OCI-LY1 (cell line): ENCODE results near the gene SH3RF3.

Experiments
- H2AFZ ChIP-seq: fragments of 200-600 bp; sonication (generic), shearing (Covaris generic); 2 replicates; pipeline ENCODE4 v1.6.0; 2014; ENCODE audit warnings: antibody characterized with exemption, mild to moderate bottlenecking, low read length
- H3F3A ChIP-seq: fragments of 200-600 bp; sonication (generic), shearing (Covaris generic); 2 replicates; pipeline ENCODE4 v1.6.0; 2014; ENCODE audit warnings: mild to moderate bottlenecking, antibody characterized with exemption, low read length, moderate library complexity; ENCODE audit not compliant: insufficient read depth
- H3K27ac ChIP-seq: fragments of 200-600 bp; sonication (generic); 2 replicates; pipeline ENCODE4 v1.5.1; 2014; ENCODE audit warnings: low read length, mixed run types, mild to moderate bottlenecking, low read depth; ENCODE audit not compliant: poor library complexity, severe bottlenecking
- H3K27me3 ChIP-seq: fragments of 200-600 bp; sonication (generic); 2 replicates; pipeline ENCODE4 v1.6.0; 2014; ENCODE audit warnings: antibody characterized with exemption, mild to moderate bottlenecking, low read length, moderate library complexity; ENCODE audit not compliant: insufficient read depth
- H3K36me3 ChIP-seq: fragments of 200-600 bp; sonication (generic); 2 replicates; pipeline ENCODE4 v1.6.1; 2014; ENCODE audit warnings: mild to moderate bottlenecking, antibody characterized with exemption, low read length, moderate library complexity, mixed read lengths; ENCODE audit not compliant: insufficient read depth
- H3K4me1 ChIP-seq: fragments of 200-600 bp; sonication (generic); 2 replicates; pipeline ENCODE4 v1.5.1; 2014; ENCODE audit warnings: mild to moderate bottlenecking, low read length, moderate library complexity; ENCODE audit not compliant: insufficient read depth, severe bottlenecking
- H3K4me2 ChIP-seq: fragments of 200-600 bp; sonication (generic), shearing (Covaris generic); 2 replicates; pipeline ENCODE4 v1.6.1; 2014; ENCODE audit warnings: low read length
- H3K4me3 ChIP-seq: fragments of 200-600 bp; sonication (generic); 2 replicates; pipeline ENCODE4 v1.5.1; 2014; ENCODE audit warnings: low read length, low read depth, mild to moderate bottlenecking, mixed read lengths; ENCODE audit not compliant: poor library complexity, severe bottlenecking
- H3K79me2 ChIP-seq: fragments of 200-600 bp; shearing (Covaris generic); 2 replicates; pipeline ENCODE4 v1.6.1; 2016; ENCODE audit warnings: mixed run types, low read length, mixed read lengths; ENCODE audit not compliant: insufficient read depth
- H3K9ac ChIP-seq: fragments of 200-600 bp; sonication (generic), shearing (Covaris generic); 2 replicates; pipeline ENCODE4 v1.6.1; 2014; ENCODE audit warnings: mild to moderate bottlenecking, low read length, mixed read lengths
- H3K9me2 ChIP-seq: fragments of 200-600 bp; sonication (generic), shearing (Covaris generic); 2 replicates; pipeline ENCODE4 v1.6.1; 2014; ENCODE audit warnings: low read depth, mild to moderate bottlenecking, low read length, mixed read lengths
- H3K9me3 ChIP-seq: fragments of 200-600 bp; shearing (Covaris generic); 2 replicates; pipeline ENCODE4 v1.6.1; 2014; ENCODE audit warnings: low read length, mixed read lengths
- H4K20me1 ChIP-seq: fragments of 200-600 bp; sonication (generic), shearing (Covaris generic); 2 replicates; pipeline ENCODE4 v1.6.0; 2016; ENCODE audit warnings: mild to moderate bottlenecking, low read length; ENCODE audit not compliant: insufficient read depth
- EZH2 ChIP-seq: fragments of 200-600 bp; sonication (generic), shearing (Covaris generic); IDR thresholded peaks from 2 replicates; pipeline ENCODE4 v1.8.0; 2017; ENCODE audit warnings: borderline replicate concordance, mixed run types, mild to moderate bottlenecking, antibody characterized with exemption, low read length, moderate library complexity, mixed read lengths
- TF ChIP-seq, protein P1 (sequence below): fragments of 200-600 bp; sonication (generic), shearing (Covaris generic); IDR thresholded peaks from 2 replicates; pipeline ENCODE4 v1.5.1; 2017; ENCODE audit warnings: mild to moderate bottlenecking, antibody characterized with exemption, low read length, moderate library complexity, mixed read lengths

Gene SH3RF3

DNA sequence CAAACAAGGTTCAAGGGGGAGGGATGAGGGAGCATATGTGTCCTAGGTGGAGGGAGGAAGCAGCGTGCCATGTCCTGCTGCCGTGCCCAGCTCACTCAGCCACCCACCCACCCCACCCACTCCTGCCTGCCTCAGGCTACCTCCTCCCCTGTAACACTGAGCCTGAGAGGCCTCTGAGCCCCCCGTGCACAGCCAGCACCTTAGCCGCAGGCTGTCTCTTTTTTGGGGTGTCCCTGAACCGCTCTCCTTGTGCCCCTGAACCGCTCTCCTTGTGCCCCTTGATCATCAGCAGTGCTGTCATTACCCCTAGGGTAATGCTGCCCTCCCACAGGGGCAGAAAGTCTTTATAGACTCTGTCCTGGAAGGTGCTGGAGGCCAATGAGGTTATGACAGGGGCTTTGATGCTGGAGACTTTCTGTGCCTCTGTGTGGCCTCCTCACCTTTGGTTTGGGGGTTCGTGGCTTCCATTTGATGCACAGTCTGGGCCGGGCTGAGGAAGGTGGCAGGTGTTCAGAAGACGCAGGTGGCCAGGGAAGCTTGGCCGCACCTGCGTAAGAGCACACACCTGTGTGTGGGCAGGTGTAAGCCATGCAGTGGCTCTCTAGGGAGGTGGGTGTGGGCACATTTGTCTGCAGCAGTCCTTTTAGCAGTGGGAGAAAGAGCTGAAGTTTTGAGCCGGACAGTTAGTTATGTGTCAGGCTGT, 344.8 kb downstream of the SH3RF3 start:
- no peak overlapping the region for H3K4me2 ChIP-seq
- H3K27me3 ChIP-seq, result no peaks in the 10 kb centered on the region
- H4K20me1 ChIP-seq, result no peaks in the 10 kb centered on the region

DNA sequence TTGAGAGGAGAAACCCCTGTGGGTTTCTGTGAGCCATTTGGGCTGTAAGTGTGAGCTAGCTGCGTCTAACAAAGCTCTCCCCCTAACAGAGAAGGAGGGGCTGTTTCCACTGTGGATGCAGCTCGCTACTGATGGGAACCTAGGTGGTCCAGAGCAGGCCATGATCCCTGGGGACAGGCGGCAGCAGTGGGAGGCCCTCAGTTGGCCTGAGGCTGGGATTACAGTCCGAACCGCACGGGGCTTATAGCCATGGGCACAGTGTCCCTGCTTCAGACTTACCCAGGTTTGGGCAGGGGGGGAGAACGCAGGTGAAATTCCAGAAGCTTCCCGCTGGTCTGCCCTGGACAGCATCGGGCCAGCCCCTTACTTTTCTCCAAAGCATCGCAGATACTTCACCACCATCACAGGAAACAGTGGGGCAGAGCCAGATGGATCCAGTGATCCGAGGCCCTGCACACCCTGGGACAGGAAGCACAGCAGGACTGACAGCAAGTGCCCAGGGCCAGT, 345.4 kb downstream of the SH3RF3 start:
- no peaks in the 10 kb centered on the region for H3K4me1 ChIP-seq
- H3K9me3 ChIP-seq, result no peaks in the 10 kb centered on the region
- H3K27me3 ChIP-seq, result no peaks in the 10 kb centered on the region
- no peak for TF ChIP-seq EZH2
- TF ChIP-seq, protein P1, sequence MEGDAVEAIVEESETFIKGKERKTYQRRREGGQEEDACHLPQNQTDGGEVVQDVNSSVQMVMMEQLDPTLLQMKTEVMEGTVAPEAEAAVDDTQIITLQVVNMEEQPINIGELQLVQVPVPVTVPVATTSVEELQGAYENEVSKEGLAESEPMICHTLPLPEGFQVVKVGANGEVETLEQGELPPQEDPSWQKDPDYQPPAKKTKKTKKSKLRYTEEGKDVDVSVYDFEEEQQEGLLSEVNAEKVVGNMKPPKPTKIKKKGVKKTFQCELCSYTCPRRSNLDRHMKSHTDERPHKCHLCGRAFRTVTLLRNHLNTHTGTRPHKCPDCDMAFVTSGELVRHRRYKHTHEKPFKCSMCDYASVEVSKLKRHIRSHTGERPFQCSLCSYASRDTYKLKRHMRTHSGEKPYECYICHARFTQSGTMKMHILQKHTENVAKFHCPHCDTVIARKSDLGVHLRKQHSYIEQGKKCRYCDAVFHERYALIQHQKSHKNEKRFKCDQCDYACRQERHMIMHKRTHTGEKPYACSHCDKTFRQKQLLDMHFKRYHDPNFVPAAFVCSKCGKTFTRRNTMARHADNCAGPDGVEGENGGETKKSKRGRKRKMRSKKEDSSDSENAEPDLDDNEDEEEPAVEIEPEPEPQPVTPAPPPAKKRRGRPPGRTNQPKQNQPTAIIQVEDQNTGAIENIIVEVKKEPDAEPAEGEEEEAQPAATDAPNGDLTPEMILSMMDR, result no peak
- H2AFZ ChIP-seq, result no peak overlapping the region
- no peak overlapping the region for H3K9ac ChIP-seq
- H3K9me2 ChIP-seq, result no peaks in the 10 kb centered on the region
- no peaks in the 10 kb centered on the region for H3K36me3 ChIP-seq
- no peaks in the 10 kb centered on the region for H4K20me1 ChIP-seq
- no peak overlapping the region for H3K4me2 ChIP-seq
- H3K79me2 ChIP-seq, result no peaks in the 10 kb centered on the region
- no peaks in the 10 kb centered on the region for H3F3A ChIP-seq
- no peak overlapping the region for H3K4me3 ChIP-seq
- no peak overlapping the region for H3K27ac ChIP-seq

More for the DNA sequence above, 344.8 kb downstream of the SH3RF3 start:
- no peaks in the 10 kb centered on the region for H3K79me2 ChIP-seq
- H3K36me3 ChIP-seq, result no peaks in the 10 kb centered on the region
- no peak for TF ChIP-seq EZH2
- TF ChIP-seq, protein P1, result no peak
- H2AFZ ChIP-seq, result no peak overlapping the region
- H3K4me3 ChIP-seq, result no peak overlapping the region
- H3K4me1 ChIP-seq, result no peaks in the 10 kb centered on the region
- H3K27ac ChIP-seq, result no peak overlapping the region
- H3F3A ChIP-seq, result no peaks in the 10 kb centered on the region
- no peaks in the 10 kb centered on the region for H3K9me3 ChIP-seq
- no peaks in the 10 kb centered on the region for H3K9me2 ChIP-seq
- H3K9ac ChIP-seq, result no peak overlapping the region

DNA sequence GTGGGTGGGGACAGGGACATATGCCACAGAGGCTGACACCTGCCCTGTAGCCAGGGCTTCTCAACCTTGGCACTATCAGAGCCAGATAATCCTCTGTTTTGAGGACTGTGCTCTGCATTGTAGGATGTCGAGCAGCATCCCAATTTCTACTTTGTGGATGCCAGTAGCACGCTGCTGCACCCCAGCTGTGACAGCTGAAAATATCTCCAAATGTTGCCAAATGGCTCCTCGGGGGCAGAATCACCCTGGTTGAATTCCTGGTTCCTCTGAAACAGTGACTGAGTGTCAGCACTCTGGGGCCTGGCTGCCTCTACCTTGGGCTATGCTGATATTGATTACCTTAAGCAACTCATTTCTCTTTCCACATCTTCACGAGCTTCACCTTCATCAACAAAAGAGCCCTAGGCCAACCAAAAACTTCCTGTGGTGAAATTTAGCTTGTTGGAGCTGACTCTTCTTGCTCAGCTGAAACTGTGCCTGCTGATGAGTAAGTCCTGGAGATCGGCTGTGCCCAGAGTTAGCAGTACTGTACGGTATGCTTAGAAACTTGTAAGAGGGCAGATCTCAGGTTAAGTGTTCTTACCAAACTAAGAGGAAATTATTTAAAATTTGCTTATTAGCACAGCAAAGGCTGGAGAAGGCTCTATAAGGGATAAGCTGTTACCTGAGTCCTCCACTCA, 346.7 kb downstream of the SH3RF3 start:
- Histone ChIP-seq H3F3A (no peaks in the 10 kb centered on the region), H3K9me3 (no peaks in the 10 kb centered on the region), H3K4me3 (no peak overlapping the region), H3K36me3 (no peaks in the 10 kb centered on the region), H3K4me2 (no peak overlapping the region), H3K9me2 (no peaks in the 10 kb centered on the region), H3K4me1 (no peaks in the 10 kb centered on the region), H3K9ac (no peak overlapping the region), H3K27ac (no peak overlapping the region), H3K27me3 (no peaks in the 10 kb centered on the region), H2AFZ (no peak overlapping the region), H3K79me2 (no peaks in the 10 kb centered on the region), H4K20me1 (no peaks in the 10 kb centered on the region)
- TF ChIP-seq, protein P1, result no peak
- no peak for TF ChIP-seq EZH2
